ENCODE measurements around the gene E2F4. TPM values are rescaled to one million over a fixed set of nuclear protein-coding genes. Genes with fewer than 3 reads are reported as not detected.

The E2F4 gene
- total RNA-seq, 1 donor from 2014 or later = 51.2 TPM

GRCh38 chr16:67169011-67169451, 22.9 kb upstream of the E2F4 start:
- Histone ChIP-seq H3K9ac (ENCODE audit: low read length) (no peak overlapping the region), H3K27me3 (ENCODE audit: insufficient read depth, low read length) (peaks cover 41% of the 10 kb centered on the region), H3K4me2 (ENCODE audit: low read length) (no peak overlapping the region), H3K79me2 (ENCODE audit: insufficient read depth, low read length) (no peaks in the 10 kb centered on the region), H3K4me1 (ENCODE audit: insufficient read depth, low read length) (peaks cover 23% of the 10 kb centered on the region), H4K20me1 (ENCODE audit: insufficient read depth, low read length) (peaks cover 11% of the 10 kb centered on the region), H3K36me3 (ENCODE audit: insufficient read depth, low read length) (no peaks in the 10 kb centered on the region), H3K27ac (ENCODE audit: low read depth, low read length) (no peak overlapping the region), H3K9me3 (ENCODE audit: insufficient read depth, low read depth, low read length) (no peaks in the 10 kb centered on the region), H3K4me3 (ENCODE audit: insufficient read depth, low read depth, low read length) (no peak overlapping the region), H2AFZ (ENCODE audit: low read depth, low read length) (no peak overlapping the region)
- no peak for FAIRE-seq
- Mint-ChIP-seq H3K27me3 (ENCODE audit: low read depth, unreplicated experiment) (peaks cover 48% of the 10 kb centered on the region), H3K9me3 (ENCODE audit: unreplicated experiment) (no peaks in the 10 kb centered on the region), H3K36me3 (ENCODE audit: low read depth, unreplicated experiment) (peaks cover 7% of the 10 kb centered on the region), H3K4me1 (ENCODE audit: low read depth, unreplicated experiment) (peaks cover 23% of the 10 kb centered on the region), H3K27ac (ENCODE audit: unreplicated experiment) (no peak overlapping the region), H3K4me3 (ENCODE audit: unreplicated experiment) (peak overlapping the region; percentile 45)
- DNase-seq (ENCODE audit: low read depth) = no peak
- TF ChIP-seq, protein P1, sequence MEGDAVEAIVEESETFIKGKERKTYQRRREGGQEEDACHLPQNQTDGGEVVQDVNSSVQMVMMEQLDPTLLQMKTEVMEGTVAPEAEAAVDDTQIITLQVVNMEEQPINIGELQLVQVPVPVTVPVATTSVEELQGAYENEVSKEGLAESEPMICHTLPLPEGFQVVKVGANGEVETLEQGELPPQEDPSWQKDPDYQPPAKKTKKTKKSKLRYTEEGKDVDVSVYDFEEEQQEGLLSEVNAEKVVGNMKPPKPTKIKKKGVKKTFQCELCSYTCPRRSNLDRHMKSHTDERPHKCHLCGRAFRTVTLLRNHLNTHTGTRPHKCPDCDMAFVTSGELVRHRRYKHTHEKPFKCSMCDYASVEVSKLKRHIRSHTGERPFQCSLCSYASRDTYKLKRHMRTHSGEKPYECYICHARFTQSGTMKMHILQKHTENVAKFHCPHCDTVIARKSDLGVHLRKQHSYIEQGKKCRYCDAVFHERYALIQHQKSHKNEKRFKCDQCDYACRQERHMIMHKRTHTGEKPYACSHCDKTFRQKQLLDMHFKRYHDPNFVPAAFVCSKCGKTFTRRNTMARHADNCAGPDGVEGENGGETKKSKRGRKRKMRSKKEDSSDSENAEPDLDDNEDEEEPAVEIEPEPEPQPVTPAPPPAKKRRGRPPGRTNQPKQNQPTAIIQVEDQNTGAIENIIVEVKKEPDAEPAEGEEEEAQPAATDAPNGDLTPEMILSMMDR (IDR thresholded peaks at IDR 0.05; ENCODE audit: insufficient read depth, low read depth, low read length) = no peak
- no peak for TF ChIP-seq EZH2 (IDR thresholded peaks at IDR 0.05; ENCODE audit: insufficient read depth, low read length)

DNA sequence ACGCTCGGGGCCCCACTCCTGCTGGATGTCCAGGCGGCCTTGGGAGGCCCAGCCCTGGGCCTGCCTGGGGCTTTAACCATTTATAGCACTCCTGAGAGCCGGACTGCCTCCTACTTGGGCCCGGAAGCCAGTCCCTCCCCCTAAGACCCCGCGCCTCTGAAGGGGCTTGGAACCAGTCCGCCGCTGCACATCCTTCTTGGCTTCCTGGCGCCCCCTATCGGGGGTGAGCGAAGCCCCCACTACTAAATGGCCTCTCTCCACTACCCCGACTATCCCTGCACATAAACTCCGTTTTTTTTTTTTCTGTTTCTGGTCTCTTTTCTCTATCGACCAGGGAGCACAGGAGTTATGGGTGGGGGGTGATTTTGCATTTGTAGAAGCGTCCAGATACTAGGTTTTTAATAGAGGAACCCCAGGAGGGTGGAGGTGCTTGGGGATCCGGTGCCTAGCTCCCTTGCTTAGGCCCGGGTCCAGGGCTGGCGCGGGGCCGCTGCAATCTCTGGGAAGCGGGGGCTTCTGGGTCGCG, 22.2 kb upstream of the E2F4 start:
- peak overlapping the region; percentile 29 for H3K27ac ChIP-seq (ENCODE audit: low read depth, low read length)
- Mint-ChIP-seq H3K27ac (ENCODE audit: unreplicated experiment) (peak overlapping the region; percentile 95), H3K4me1 (ENCODE audit: low read depth, unreplicated experiment) (peaks cover 23% of the 10 kb centered on the region), H3K4me3 (ENCODE audit: unreplicated experiment) (peak overlapping the region; percentile 77), H3K27me3 (ENCODE audit: low read depth, unreplicated experiment) (peaks cover 45% of the 10 kb centered on the region), H3K36me3 (ENCODE audit: low read depth, unreplicated experiment) (peaks cover 7% of the 10 kb centered on the region), H3K9me3 (ENCODE audit: unreplicated experiment) (no peaks in the 10 kb centered on the region)
- peak overlapping the region; percentile 68 for H3K9ac ChIP-seq (ENCODE audit: low read length)
- no peak for TF ChIP-seq EZH2 (IDR thresholded peaks at IDR 0.05; ENCODE audit: insufficient read depth, low read length)
- TF ChIP-seq, protein P1 (IDR thresholded peaks at IDR 0.05; ENCODE audit: insufficient read depth, low read depth, low read length) = peak; percentile 55
- H3K4me3 ChIP-seq (ENCODE audit: insufficient read depth, low read depth, low read length) = peak overlapping the region; percentile 58
- H3K27me3 ChIP-seq (ENCODE audit: insufficient read depth, low read length) = peaks cover 38% of the 10 kb centered on the region
- DNase-seq (ENCODE audit: low read depth) (no peak), FAIRE-seq (no peak)
- peaks cover 29% of the 10 kb centered on the region for H3K4me1 ChIP-seq (ENCODE audit: insufficient read depth, low read length)
- H2AFZ ChIP-seq (ENCODE audit: low read depth, low read length) = peak overlapping the region; percentile 74
- peak overlapping the region; percentile 87 for H3K4me2 ChIP-seq (ENCODE audit: low read length)
- H4K20me1 ChIP-seq (ENCODE audit: insufficient read depth, low read length) = peaks cover 10% of the 10 kb centered on the region
- H3K36me3 ChIP-seq (ENCODE audit: insufficient read depth, low read length) = no peaks in the 10 kb centered on the region
- no peaks in the 10 kb centered on the region for H3K9me3 ChIP-seq (ENCODE audit: insufficient read depth, low read depth, low read length)
- H3K79me2 ChIP-seq (ENCODE audit: insufficient read depth, low read length) = no peaks in the 10 kb centered on the region
